ENCODE measurements around the gene TRPT1. TPM values are rescaled to one million over a fixed set of nuclear protein-coding genes. Genes with fewer than 3 reads are reported as not detected.

The TRPT1 gene
- total and polyA plus RNA-seq, 9 of the 15 experiments (the other 6 are each of a cell fraction or from before 2014, with no cell fraction given) = 4.6 to 41.7 (median 23.1) TPM

DNA sequence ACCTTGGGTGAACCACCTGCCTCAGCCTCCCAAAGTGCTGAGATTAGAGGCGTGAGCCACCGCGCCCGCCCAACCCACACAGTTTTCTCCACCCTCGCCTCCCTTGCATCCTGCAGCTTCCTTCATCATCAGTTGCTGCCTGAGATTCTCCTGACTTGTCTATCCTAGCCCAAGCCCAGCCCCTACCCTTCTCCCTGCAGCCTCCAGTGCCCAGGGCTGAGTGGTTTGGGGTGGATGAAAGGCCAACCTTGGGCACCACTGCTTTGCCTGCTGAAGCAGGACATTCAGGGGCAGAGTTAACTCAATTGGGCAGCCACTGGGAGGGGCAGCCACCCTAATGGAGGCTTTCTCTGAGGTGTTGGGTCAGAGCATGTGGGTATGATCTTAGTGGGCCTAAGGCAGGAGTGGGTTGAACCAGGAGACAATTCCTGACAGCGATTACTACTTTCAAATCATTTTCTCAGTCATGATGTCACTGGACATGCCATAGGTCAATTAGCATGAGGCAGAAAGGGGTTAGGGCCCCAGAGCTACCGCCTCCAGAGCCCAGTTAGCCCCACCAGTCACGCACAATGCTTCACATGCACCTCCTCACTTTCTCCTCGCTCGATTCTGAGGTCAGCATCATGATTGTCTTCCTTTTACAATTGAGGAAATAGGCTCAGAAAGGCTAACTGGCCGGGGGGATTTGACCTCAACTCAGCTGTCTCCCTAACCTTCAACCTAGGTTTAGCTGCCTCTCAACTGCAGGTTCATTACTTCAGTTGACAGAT is 13.9 kb upstream of the TRPT1 start (continued):
- no peak for TF ChIP-seq PCBP2 (IDR thresholded peaks at IDR 0.05; ENCODE audit: low read depth, low read length, poor library complexity, severe bottlenecking)
- no peak for TF ChIP-seq PYGO2 (tag; IDR thresholded peaks at IDR 0.05)
- no peak for TF ChIP-seq SMARCB1 (IDR thresholded peaks at IDR 0.05; ENCODE audit: insufficient read length, low read depth)
- TF ChIP-seq DPF2 (IDR thresholded peaks at IDR 0.05) = no peak
- TF ChIP-seq SUPT5H (IDR thresholded peaks at IDR 0.05) = no peak
- TF ChIP-seq BCLAF1 (IDR thresholded peaks at IDR 0.05; ENCODE audit: borderline replicate concordance in 1 of 2, control insufficient read depth in 1 of 2, low read depth in 2 of 2, low read length in 1 of 2) = no peak; a peak in 1 of 4 replicates
- TF ChIP-seq, protein P1, sequence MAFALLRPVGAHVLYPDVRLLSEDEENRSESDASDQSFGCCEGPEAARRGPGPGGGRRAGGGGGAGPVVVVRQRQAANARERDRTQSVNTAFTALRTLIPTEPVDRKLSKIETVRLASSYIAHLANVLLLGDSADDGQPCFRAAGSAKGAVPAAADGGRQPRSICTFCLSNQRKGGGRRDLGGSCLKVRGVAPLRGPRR (CRISPR knock-in tag; IDR thresholded peaks at IDR 0.05) = no peak
- no peak for TF ChIP-seq ZNF551 (CRISPR knock-in tag; IDR thresholded peaks at IDR 0.05)
- TF ChIP-seq ARID4B (CRISPR knock-in tag; IDR thresholded peaks at IDR 0.05) = no peak
- TF ChIP-seq RFX7 (CRISPR knock-in tag; IDR thresholded peaks at IDR 0.05) = no peak
- TF ChIP-seq, protein P2, sequence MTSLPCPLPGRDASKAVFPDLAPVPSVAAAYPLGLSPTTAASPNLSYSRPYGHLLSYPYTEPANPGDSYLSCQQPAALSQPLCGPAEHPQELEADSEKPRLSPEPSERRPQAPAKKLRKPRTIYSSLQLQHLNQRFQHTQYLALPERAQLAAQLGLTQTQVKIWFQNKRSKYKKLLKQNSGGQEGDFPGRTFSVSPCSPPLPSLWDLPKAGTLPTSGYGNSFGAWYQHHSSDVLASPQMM (CRISPR knock-in tag; IDR thresholded peaks at IDR 0.05) = no peak
- TF ChIP-seq POLR2H (tag; IDR thresholded peaks at IDR 0.05; ENCODE audit: low read depth) = no peak
- no peak; the same call in 1 of the 2 replicates for TF ChIP-seq TFAP4 (CRISPR knock-in tag; IDR thresholded peaks at IDR 0.05; ENCODE audit: borderline replicate concordance)
- no peak for TF ChIP-seq NRF1 (conservative IDR thresholded peaks at IDR 0.05 in 1 of 2, IDR thresholded peaks at IDR 0.05 in 1 of 2)
- no peak for TF ChIP-seq ARID2 (IDR thresholded peaks at IDR 0.05)
- TF ChIP-seq MYBL2 (IDR thresholded peaks at IDR 0.05; ENCODE audit: low read depth) = no peak
- no peak for TF ChIP-seq MYBL2 (CRISPR knock-in tag; IDR thresholded peaks at IDR 0.05; ENCODE audit: borderline replicate concordance)
- TF ChIP-seq SRSF9 (IDR thresholded peaks at IDR 0.05; ENCODE audit: borderline replicate concordance, low read depth, low read length) = no peak
